H4 (cell line): ENCODE results near the gene TBKBP1. TPM values are rescaled to one million over a fixed set of nuclear protein-coding genes. Genes with fewer than 3 reads are reported as not detected.
"Not testable (repeated sequence)": the region's sequence is repeated elsewhere in the genome, so short reads cannot be mapped to it uniquely, and the experiment has no call there.

Source experiments
- DNase-seq: peaks from one replicate; pipeline ENCODE4 v3.0.0-alpha.2; 2015; ENCODE audit warnings: low spot score
- total RNA-seq: library from RNA; depleted of rRNA; stranded (reverse); fragments of >200 nt; shearing (Covaris generic); gene quantifications from 2 replicates; pipeline ENCODE4 v1.2.3, GENCODE V29; 2014

TBKBP1 gene
- total RNA-seq, 1 experiment from 2014 or later = 7.8 TPM

DNA sequence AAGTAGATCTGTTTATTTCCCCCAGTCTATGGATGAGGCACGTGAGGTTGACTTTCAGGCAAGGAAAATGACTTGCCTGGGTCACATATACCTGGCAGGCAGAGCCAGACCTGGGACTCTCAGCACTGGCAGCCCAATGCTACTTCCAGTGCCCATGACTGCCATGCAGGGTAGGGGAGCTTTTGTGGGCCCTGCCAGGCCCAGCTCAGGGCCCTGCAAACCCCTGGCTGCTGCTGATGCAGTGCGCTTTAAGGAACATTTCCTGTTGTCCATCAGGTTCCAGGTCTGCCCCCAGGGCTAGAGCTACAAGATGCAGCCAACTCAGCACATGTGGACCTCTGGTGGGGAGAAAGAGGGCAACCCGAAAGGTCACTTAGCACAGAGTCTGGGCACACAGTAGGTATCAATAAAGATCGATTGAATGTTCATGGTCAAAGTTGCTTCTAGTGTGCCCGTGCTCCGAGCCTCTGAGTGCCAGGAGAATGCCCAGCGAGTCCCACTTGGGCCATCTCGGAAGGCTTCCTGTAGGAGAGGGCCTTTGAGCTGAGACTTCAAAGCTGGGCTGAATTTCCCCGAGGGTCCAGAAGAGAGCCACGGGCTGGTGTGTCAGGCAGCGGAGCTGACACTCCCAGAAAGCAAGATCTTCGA is 38.6 kb downstream of the TBKBP1 start:
- DNase-seq = no peak

DNA sequence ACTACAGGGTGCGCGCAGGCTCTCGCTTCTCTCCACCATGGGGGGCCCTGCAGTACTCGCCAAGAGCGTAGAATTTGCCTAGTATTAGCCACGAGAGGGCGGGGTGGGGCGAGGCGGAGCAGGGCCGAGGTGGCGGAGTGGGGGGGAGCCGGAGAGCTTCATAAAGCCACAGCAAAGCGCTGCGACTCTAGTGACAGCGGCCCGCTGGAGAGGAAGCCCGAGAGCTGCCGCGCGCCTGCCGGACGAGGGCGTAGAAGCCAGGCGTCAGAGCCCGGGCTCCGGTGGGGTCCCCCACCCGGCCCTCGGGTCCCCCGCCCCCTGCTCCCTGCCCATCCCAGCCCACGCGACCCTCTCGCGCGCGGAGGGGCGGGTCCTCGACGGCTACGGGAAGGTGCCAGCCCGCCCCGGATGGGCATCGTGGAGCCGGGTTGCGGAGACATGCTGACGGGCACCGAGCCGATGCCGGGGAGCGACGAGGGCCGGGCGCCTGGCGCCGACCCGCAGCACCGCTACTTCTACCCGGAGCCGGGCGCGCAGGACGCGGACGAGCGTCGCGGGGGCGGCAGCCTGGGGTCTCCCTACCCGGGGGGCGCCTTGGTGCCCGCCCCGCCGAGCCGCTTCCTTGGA is 39.2 kb downstream of the TBKBP1 start, which contains the start of gene TBX21:
TBX21 (plus strand) TSS at position 190 of the 627 bp plus-strand sequence; CDS start at position 409, 219 bp downstream.
- no peak for DNase-seq

DNA sequence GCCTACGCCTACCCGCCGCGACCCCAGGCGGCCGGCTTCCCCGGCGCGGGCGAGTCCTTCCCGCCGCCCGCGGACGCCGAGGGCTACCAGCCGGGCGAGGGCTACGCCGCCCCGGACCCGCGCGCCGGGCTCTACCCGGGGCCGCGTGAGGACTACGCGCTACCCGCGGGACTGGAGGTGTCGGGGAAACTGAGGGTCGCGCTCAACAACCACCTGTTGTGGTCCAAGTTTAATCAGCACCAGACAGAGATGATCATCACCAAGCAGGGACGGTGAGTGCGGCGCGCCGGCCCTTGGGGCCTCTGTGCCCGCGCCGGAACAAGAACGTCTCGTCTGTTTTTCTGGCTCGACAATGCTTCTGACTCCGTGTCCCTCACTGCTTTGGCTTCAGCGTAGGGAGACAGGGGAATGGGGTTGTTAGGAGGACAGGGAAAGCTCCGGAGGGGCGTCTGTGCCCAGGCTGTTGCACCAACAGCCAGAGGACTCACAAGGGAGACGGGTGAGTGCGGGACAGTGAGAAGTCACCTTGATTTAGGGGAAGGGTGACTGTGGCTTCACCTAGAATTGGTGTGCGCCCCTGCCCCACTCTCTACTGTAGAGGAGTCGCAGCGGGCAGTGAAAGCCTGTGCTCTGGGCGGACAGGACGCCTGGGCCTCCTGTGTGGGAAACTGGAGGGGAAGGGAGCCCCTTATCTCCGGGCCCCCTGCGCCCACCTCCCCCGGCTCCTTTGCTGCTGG is 39.9 kb downstream of the TBKBP1 start:
- no peak for DNase-seq

DNA sequence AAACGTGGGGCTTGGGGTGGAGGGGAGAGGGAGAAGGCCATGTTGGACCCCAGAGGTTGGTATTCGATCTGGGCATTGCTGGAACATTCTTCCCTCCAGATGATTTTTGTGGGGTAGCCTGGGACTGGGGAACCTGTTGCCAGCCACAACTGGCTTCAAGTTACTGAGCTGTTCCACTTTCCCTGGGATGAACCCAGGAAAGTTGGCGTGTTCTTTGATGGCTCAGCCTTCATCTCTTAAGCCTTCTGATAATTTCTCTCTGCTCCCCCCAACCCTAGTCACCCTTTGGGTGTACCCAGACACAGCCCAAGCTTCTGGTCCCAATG is 41.1 kb downstream of the TBKBP1 start:
- no peak for DNase-seq

DNA sequence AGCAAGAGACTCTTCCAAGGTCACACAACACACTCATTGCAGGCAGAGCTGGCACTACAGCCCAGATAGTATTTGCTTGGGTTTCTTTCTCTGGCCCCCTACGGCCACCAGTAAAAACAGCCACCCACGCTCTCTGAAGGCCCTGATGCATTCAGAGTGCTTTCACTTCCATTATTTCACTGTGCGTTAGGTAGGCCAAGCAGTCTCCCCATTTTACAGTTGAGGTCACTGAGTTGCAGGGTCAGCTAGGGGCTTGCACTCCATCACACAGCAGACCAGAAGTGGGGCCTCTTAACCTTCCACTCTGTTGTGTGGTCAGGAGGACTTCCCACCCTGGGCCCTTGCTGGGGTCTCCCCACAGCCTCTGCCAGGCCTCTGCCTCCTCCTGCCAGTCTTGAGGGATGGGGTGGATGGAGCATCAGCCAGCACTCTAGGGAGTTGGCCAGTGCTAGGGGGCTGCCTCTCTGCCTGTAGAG is 41.6 kb downstream of the TBKBP1 start:
- no peak for DNase-seq

DNA sequence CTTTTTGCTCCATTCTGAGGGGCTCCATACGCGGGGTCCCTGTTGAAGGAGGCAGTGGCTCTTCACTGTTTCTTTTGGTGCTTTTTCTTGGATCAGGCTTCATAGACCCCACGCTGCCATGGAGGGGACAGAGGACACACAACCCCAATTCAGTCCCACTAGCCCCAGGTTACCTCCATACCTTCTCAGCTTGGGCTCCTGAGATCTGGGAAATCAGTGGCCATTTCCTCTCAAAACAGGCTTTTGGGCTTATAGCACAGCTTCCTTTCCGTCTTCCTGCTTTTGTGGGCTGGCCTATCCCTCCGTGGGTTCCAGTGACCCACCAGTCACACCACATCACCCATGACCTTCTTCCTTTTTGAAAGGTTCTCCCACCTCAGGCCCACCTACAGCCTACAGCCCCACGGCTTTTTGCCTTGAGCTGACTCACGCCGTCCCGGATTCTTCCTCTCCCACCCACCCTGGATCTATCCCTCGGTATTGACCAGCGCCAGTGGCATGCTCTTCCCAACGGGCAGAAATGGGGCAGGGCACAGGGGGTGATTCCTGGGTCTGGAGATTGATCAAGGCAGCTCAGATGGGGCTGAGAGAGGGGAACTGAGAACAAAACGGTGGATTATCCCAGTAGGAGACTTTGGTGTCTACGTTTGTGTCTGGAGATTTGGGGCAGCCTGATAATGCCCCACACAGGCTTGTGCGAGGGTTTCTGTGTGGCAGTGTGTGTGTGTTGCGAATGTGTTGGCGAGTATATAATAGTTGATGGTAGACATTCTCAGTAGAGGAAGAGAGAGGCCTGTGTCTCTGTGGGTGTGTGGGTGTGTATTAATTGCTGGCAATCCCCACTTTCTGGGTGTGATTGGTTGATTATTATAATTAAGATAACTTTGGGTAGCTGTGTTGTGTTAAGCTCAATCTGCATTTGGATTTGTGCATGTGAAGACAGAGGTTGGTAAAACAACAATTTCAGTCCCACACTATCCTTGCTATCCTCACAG is 42.8 kb downstream of the TBKBP1 start:
- DNase-seq = no peak

DNA sequence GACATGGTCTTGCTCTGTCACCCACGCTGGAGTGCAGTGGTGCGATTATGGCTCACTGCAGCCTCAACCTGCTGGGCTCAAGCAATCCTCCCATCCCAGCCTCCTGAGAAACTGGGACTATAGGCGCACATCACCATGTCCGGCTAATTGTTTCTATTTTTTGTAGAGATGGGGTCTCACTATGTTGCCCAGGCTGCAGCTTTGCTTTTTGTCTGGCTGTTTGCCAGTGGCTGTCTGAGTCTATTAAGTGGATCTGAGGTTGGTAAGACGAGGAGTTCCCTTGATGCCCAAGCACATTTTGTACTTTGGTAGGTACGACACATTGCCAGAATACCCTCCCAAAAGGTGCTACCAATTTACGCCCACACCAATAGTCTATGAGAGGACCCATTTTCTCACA is 44.2 kb downstream of the TBKBP1 start:
- DNase-seq = no peak

DNA sequence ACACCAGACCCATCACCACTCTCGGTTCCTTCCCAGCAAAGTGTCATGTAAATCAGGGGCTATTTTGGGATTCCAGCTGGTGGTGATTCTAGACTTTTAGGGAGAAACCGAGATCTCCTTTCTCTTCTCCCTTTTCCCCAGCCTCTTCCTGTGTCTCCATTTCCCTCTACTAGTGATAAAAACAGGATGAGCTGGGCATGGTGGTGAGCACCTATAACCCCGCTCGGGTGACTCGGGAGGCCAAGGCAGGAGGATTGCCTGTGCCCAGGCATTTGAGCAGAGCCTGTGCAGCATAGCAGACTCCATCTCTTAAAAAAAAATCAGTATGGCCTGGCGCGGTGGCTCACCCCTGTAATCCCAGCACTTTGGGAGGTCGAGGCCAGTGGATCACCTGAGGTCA is 45.2 kb downstream of the TBKBP1 start:
- DNase-seq = no peak

DNA sequence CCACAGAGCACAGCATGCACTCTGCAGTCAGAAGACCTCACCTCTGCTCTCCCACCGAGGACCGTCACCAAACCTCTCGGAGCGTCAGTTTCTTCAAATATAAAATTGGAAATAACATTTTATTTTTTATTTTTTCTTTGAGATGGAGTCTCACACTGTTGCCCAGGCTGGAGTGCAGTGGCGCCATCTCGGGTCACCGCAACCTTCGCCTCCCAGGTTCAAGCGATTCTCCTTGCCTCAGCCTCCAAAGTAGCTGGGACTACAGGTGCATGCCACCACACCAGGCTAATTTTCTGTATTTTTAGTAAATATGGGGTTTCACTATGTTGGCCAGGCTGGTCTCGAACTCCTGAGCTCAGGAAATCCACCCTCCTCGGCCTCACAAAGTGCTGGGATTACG is 46.0 kb downstream of the TBKBP1 start:
- not testable (repeated sequence) for DNase-seq

DNA sequence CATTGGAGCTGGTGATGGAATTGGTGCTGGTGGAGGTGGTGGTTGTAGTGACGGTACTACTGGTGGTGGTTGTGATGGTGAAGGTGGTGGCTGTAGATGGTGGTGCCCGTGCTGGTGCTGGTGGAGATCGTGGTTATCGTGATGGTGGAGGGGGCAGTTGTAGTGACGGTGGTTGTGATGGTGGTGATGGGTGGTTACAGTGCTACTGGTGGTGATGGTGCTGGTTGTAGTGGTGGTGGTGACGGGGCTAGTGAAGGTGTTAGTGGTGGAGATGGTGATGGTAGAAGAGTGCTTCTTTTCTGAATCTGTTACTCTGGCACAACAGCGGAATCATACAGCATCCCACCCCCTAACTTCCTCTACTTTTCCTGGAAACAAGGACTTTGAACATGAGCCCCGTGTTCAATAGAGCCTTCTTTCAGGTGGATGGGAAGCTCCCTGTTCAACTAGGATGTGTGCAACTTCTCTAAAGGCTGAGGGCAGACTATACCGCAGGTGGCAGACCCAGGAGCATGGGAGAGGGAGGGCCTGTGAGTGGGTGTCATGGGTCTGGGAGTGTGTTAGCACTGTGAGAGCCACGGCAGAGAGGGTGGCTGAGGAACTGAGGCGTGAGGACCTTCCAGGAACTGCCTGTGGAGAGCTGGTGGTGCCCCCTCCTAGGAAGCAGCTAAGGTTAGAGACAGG is 47.3 kb downstream of the TBKBP1 start:
- no peak for DNase-seq

DNA sequence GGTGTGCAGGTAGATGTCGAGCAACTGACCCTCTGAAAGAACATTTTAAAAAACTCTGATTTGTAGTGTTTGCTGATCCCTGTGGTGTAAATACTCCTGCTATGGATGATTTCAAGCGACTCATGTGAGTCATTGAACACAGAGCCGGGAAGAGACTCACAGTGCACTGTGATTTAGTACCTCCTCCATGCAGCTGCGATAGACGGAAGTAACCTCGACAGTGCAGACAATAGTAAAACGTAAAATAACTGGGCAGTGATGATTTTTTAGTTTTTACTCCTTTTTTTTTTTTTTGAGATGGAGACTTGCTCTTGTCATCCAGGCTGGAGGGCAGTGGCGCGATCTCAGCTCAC is 47.8 kb downstream of the TBKBP1 start:
- DNase-seq = no peak

DNA sequence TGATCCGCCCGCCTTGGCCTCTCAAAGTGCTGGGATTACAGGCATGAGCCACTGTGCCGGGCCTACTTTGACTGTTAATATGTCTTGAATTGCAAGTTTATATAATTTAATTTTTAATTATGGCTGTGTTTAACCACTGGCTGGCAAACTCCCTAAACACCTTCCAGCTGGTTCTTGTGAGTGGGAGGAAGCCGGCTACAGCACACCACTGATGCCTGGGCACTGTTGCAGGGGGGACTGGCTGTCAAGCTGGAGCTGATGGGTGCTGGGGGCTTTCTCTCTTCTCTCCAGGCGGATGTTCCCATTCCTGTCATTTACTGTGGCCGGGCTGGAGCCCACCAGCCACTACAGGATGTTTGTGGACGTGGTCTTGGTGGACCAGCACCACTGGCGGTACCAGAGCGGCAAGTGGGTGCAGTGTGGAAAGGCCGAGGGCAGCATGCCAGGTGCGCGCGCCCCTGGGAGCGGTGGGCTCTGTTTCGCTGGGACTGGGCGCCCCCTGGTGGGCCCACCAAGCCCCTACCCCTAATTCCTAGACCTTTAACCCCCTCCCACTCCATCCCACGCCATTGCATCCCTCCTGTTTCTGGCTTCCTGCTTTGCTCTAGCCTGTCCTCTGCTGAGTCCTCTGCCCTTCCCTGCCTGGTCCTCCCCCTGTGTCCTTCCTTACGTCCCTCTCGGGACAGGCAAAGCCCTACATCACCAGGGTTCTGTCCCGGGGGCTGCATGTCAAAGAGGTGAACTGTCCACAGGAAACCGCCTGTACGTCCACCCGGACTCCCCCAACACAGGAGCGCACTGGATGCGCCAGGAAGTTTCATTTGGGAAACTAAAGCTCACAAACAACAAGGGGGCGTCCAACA is 48.6 kb downstream of the TBKBP1 start:
- DNase-seq = no peak

DNA sequence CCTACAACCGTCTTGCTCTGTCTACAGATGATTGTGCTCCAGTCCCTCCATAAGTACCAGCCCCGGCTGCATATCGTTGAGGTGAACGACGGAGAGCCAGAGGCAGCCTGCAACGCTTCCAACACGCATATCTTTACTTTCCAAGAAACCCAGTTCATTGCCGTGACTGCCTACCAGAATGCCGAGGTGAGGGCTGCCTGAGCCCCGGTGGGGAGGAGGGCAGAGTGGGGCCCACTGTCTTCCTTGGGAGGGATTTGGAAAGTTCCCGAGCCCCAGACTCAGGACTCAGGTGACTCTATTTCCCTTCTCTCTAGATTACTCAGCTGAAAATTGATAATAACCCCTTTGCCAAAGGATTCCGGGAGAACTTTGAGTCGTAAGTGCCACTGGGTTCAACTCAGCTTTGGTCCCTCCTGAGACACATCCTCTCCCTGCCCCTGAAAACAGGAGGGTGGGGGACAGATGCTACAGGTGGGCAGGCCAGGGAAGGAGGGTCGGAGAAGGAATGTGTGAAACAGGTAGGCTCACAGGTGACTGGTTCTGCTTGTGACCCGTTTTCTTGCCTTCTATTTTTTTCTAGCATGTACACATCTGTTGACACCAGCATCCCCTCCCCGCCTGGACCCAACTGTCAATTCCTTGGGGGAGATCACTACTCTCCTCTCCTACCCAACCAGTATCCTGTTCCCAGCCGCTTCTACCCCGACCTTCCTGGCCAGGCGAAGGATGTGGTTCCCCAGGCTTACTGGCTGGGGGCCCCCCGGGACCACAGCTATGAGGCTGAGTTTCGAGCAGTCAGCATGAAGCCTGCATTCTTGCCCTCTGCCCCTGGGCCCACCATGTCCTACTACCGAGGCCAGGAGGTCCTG is 50.4 kb downstream of the TBKBP1 start:
- no peak for DNase-seq

DNA sequence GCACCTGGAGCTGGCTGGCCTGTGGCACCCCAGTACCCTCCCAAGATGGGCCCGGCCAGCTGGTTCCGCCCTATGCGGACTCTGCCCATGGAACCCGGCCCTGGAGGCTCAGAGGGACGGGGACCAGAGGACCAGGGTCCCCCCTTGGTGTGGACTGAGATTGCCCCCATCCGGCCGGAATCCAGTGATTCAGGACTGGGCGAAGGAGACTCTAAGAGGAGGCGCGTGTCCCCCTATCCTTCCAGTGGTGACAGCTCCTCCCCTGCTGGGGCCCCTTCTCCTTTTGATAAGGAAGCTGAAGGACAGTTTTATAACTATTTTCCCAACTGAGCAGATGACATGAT is 51.0 kb downstream of the TBKBP1 start:
- no peak for DNase-seq

DNA sequence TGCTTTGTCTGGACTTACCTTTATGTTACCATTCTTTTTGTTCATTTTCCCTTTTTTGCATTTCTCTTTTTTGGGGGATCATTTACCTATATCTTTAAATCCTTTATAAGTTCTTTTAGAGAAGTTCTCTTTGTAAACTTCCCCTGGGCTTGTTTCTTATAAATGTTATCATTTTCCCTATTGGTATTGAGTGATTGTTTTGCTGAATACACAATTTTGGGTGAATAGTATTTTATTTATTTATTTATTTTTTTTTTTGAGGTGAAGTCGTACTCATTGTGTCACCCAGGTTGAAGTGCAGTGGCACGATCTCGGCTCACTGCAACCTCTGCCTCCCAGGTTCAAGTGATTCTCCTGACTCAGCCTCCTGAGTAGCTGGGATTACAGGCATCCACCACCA is 57.5 kb downstream of the TBKBP1 start:
- DNase-seq = no peak

DNA sequence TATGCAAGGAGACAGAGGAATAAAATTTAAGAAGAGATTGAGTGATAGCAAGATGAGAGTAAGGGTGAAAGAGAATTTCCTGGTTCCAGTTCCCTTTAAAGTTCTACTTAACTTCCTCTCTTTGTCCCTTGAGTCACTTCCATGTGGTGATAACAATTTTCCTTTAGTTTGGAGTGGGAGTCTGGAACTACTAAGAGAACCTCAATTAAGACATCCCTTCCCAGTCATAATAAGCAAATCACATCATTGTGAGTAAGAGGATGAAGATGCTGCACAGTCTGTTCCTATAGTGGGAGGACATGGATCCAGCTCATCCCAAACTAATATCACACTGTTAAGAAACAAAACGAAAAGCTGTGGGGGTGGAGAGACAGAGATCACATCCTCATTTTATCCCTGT is 63.4 kb downstream of the TBKBP1 start:
- no peak for DNase-seq

DNA sequence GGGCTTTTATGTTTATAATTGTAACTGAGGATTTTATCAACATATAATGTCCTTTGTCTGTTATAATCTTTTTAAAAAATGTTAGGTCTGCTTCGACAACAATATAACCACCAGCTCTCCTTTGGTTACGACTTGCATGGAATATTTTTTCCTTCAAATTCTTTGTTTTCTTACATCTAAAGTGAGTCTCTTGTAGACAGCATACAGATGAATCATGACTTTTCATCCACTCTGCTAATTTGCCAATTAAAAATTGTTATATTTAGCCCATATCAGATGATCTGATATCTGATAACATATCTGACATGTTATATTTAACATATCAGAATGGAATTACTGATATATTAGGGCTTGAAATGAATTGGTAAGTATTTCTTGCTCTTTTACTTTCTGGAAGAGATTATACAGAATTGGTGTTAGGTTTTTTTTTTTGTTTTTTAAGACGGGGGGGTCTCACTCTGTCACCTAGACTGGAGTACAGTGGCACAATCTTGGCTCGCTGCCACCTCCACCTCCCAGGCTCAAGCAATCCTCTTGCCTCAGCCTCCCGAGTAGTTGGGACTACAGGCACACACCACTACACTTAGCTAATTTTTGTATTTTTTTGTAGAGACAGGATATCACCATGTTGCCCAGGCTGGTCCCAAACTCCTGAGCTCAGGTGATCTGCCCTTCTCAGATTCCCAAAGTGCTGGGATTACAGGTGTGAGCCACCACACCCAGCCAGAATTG is 66.6 kb downstream of the TBKBP1 start:
- DNase-seq = no peak
